GM21576 (cell line): ENCODE results near the gene PRRG1.
"Not testable (repeated sequence)": the region's sequence is repeated elsewhere in the genome, so short reads cannot be mapped to it uniquely, and the experiment has no call there.

Experiments
- ATAC-seq: cut with Tn5 transposase; IDR thresholded peaks from one replicate; pipeline ENCODE4 v1.9.1; 2021; ENCODE audit warnings: mild to moderate bottlenecking, moderate library complexity; ENCODE audit not compliant: unreplicated experiment

PRRG1 gene

GRCh38 chrX:37349221-37350033 is at the start of gene PRRG1:
Gene PRRG1 (plus strand): TSS chrX:37349364. CDS start chrX:37406250, 56,886 bp downstream.
- ATAC-seq, result no peak

DNA sequence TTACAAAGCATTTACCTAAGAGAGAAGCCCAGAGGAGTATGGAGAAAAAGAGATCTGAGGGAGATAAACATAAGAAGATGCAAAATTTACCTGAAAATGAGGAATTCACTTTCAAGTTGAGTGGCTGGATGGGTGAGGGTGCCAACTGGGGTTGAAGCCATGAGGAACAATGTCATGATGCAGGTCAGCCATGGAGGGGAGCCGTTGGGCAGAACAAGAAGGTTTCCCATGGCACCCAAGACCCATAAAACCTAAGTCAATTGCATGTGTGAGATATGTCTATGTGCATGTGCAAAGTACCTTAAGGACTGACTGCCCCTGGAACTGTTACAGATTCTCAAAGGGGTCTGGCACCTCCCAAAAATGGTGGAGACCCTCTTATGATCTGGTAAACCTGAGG is 46.6 kb upstream of the PRRG1 start:
- ATAC-seq, result no peak

DNA sequence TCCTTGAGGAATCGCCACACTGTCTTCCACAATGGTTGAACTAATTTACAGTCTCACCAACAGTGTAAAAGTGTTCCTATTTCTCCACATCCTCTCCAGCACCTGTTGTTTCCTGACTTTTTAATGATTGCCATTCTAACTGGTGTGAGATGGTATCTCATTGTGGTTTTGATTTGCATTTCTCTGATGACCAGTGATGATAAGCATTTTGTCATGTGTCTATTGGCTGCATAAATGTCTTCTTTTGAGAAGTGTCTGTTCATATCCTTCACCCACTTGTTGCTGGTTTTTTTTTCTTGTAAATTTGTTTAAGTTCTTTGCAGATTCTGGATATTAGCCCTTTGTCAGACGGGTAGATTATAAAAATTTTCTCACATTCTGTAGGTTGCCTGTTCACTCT is 43.9 kb upstream of the PRRG1 start:
- not testable (repeated sequence) for ATAC-seq

- ATAC-seq, result no peak
Observed at GRCh38 chrX:37314531-37314930, 34.6 kb upstream of the PRRG1 start.

- no peak for ATAC-seq
Observed at GRCh38 chrX:37315511-37316248, 33.5 kb upstream of the PRRG1 start.

GRCh38 chrX:37320541-37321203 is 28.5 kb upstream of the PRRG1 start:
- ATAC-seq, result no peak

- no peak for ATAC-seq
Observed at GRCh38 chrX:37330642-37331041, 18.5 kb upstream of the PRRG1 start.

DNA sequence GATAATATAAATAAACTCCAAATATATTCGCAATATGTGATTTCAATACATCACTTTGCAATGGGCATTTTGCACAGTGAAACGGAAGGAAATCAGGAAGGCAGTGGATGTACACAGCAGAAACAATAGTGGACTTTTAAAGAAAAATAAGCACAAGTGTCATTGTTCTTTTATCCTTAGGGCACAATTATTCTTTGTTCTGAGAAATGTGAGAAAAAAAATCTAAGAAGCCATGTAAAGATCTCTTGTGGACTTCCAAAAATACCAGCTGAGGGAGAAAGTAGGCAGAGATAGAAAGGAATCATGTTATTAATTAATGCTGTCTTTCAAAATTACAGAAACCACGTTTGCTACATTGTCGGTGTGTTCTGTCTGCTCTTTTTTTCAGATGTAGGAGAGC is 17.6 kb upstream of the PRRG1 start:
- no peak for ATAC-seq

- ATAC-seq, result no peak
Observed at GRCh38 chrX:37332055-37332454, 17.1 kb upstream of the PRRG1 start.

- ATAC-seq, result no peak
Observed at GRCh38 chrX:37332987-37333658, 16.0 kb upstream of the PRRG1 start.

GRCh38 chrX:37347420-37347819 is 1.7 kb upstream of the PRRG1 start:
- no peak for ATAC-seq

- no peak for ATAC-seq
Observed at GRCh38 chrX:37348231-37348970, 763 bp upstream of the PRRG1 start.

GRCh38 chrX:37348971-37349220 is 268 bp upstream of the PRRG1 start:
- no peak for ATAC-seq

DNA sequence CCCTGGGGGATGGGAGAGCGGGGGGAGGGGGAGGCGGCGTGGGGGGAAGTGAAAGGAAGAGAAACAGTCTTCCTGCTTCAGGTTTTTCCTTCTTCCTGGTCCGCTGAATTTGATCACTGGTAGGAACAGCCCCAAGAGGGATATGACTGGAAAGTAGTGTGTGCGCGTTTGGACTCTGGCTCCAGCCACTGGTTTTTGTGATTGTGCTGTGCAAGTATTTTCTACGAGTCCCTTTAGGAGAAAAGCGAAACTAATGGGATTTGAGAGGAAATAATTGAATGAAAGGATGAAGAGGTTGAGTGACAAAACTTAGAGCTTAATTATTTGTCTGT is 836 bp downstream of the PRRG1 start:
- no peak for ATAC-seq

DNA sequence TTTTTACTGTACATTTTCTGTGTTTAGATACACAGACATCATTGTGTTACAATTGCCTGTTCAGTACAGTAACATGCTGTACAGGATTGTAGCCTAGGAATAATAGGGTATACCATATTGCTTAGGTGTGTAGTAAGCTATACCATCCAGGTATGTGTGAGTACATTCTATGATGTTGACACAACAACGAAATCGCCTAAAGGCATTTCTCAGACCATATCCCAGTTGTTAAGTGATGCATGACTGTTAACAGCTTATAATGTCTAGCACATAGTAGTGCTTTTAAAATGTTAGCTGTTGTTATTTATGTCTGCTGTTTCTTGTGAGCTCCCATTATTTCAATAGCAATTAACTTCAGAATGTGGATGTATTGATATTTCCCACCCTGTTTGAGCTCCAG is 4.5 kb downstream of the PRRG1 start:
- ATAC-seq, result no peak

GRCh38 chrX:37357436-37357835 is 8.3 kb downstream of the PRRG1 start:
- ATAC-seq, result no peak

- ATAC-seq, result no peak
Observed at GRCh38 chrX:37361596-37361995, 12.4 kb downstream of the PRRG1 start.

GRCh38 chrX:37364666-37365065 is 15.5 kb downstream of the PRRG1 start:
- no peak for ATAC-seq

- ATAC-seq, result no peak
Observed at GRCh38 chrX:37367946-37368345, 18.8 kb downstream of the PRRG1 start.

DNA sequence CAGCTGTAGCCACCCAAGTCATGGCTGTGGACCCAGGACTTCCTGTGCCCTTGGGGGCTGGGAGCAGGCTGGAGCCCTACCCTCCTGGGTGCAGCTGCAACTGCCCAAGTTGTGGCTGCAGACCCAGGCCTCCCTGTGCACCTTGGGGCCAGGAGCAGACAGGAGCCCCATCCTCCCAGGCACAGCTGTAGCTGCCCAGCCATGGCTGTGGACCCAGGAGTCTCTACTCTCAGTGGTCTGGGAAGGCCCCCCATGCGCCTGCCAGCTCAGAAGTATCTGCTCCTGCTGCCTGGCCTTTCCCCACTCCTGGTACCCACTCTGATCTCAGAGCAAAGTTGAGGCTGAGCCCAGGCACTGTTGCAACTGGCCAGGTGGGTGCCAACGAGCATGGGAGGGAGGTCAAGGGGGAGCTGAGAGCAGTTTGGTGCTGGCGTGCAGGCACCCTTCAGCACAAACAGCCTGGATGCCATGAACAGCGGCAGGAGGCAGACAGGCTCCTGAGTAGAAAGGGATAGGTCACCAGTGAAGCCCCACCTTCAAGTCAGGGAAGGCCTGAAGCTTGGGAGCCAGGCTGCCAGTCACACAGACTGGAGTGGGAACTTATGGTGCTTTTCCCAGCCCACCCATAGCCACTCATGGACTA is 21.5 kb downstream of the PRRG1 start:
- no peak for ATAC-seq
